HG02588 (cell line): Measurements from ENCODE around the gene ADCK2.
A peak's percentile ranks its signal among the peaks of the same experiment; 100 is the strongest.
"Not testable (repeated sequence)": the region's sequence is repeated elsewhere in the genome, so short reads cannot be mapped to it uniquely, and the experiment has no call there.

Experiments used
- ATAC-seq: cut with Tn5 transposase; IDR thresholded peaks from one replicate; pipeline ENCODE4 v1.9.1; 2021; ENCODE audit warnings: mild to moderate bottlenecking, moderate library complexity; ENCODE audit not compliant: unreplicated experiment

ADCK2 gene

GRCh38 chr7:140691376-140692045, 18.8 kb downstream of the ADCK2 start:
- ATAC-seq: no peak

- not testable (repeated sequence) for ATAC-seq
Observed at GRCh38 chr7:140693849-140694248, 21.1 kb downstream of the ADCK2 start.

DNA sequence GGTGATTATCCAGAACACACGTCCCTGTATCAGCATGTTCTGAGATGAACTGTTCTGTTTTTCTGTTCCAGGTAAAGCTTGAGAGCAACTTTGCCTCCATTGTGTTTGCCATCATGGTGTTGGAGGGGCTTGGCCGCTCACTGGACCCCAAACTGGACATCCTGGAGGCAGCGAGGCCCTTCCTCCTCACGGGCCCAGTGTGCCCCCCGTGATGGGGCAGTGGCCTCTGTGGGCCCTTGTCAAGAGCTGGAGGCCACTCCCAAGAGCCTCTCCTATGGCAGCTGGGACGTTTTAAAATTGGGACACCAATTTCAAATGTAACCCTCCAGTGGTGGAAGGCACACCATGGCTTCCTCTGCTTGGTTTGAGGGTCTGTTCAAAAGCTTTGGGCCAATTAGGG, 21.8 kb downstream of the ADCK2 start:
- ATAC-seq: no peak

DNA sequence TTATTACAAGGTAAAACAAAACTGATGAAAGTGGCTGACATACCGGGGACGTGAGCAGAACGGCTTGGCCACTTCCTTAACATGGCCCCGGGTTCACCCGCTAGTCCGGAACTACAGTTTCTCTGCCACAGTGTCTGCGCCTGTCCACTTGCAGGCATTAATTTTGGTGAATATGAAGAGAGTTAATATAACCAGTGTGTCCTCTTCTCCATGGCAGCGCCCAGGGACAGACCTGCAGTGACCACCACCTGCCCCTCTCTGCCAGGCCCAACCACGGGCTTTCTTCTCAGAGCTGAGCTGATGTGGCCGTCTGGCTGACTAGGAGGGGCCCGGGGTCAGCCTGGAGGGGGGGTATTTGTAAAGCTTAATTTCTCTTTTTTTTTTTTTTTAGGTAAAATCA, 22.6 kb downstream of the ADCK2 start:
- no peak for ATAC-seq

DNA sequence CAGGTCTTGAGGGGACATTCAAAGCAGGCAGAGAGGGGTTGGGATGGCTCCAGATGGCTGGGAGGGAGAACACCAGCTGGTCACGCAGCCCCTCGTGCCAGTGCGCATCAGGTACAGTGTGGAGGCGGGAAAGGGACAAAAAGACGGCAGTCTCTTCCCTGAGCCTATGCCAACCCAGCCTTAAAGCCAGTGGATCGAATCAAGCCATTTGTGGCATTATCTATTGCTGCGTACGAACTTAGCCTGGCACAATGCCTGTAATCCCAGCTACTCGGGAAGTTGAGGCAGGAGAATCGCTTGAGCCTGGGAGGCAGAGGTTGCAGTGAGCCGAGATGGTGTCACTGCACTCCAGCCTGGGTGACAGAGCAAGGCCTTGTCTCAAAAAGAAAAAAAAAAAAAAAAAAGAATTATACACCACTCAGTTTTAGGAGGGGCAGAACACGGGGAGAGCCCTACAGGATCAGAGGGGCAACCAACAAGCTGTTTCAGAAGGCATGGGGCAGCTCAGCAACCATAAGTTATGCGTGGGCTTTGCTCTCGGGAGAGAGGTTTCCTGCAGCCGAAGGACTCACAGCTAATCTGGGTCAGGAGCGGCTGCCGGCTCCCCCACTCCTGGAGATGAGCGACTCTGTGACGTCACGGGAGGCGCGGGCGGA, 23.4 kb downstream of the ADCK2 start:
- ATAC-seq: peak; percentile 90

GRCh38 chr7:140696680-140697446, 24.1 kb downstream of the ADCK2 start, which contains the start of gene NDUFB2:
NDUFB2 (plus strand) TSS chr7:140696708; CDS start chr7:140696745, 37 bp downstream.
- ATAC-seq: peak; percentile 80

GRCh38 chr7:140697447-140698143, 24.9 kb downstream of the ADCK2 start:
- ATAC-seq: no peak

DNA sequence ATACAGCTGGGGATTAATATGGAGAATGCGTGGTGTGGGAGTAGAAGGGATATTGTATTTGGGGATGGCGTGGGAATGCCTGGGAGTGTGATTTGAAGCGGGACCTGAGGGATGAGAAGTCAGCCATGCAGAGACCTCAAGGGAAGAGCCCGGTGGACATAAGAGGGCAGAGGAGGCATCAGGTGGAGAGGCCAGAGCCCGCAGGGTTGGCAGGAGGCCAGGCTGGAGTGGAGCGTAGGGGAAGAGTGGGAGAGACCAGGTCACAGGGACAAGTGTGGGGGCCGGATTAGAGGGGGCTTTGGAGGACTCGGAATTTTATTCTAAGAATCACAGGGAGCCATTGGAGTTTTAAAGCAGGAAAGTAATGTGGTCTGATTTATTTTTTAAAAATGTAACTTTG, 25.7 kb downstream of the ADCK2 start:
- no peak for ATAC-seq

- ATAC-seq: no peak
Observed at GRCh38 chr7:140702774-140703173, 30.0 kb downstream of the ADCK2 start.

DNA sequence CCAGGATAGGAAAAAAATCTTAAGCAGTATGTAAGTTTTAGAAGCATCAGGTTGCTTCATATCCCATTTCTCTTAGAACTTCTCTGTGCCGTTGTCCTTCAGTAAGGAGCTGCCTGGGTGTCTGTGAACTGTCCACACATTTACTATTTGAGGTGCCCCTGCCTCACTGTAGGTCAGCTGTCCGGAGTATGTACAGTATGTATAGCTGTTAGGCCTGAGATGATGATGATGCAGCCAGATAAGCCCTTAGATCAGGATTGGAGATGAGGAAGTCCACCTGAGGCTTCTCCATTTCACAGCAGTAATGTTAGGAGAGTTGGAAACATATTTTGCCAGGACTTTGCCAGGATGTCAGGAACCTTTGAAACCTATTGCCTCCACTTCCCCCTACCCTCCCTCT, 31.5 kb downstream of the ADCK2 start:
- no peak for ATAC-seq

DNA sequence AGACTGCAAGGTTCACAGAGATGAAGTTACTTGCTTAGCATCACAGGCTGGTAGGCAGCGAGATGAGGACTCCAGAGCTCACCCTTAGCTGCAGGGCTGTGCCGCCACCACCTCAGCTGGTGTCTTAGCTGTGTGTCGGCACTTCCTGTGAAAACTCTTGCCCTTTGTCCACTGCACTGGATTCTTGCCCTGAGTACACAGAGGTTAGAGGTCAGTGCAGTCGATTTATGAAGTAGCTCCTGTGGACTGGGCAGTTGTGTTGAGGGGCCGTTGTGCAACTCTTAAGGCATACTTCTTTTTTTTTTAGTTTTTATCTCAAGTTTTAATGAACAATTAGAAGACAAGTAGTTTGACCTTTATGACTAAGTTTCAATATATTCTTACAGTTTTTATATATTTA, 34.4 kb downstream of the ADCK2 start:
- no peak for ATAC-seq

DNA sequence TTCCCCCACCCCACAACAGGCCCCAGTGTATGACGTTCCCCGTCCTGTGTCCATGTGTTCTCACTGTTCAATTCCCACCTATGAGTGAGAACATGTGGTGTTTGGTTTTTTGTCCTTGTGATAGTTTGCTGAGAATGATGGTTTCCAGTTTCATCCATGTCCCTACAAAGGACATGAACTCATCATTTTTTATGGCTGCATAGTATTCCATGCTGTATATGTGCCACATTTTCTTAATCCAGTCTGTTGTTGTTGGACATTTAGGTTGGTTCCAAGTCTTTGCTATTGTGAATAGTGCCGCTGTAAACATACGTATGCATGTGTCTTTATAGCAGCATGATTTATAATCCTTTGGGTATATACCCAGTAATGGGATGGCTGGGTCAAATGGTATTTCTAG, 36.0 kb downstream of the ADCK2 start:
- not testable (repeated sequence) for ATAC-seq

DNA sequence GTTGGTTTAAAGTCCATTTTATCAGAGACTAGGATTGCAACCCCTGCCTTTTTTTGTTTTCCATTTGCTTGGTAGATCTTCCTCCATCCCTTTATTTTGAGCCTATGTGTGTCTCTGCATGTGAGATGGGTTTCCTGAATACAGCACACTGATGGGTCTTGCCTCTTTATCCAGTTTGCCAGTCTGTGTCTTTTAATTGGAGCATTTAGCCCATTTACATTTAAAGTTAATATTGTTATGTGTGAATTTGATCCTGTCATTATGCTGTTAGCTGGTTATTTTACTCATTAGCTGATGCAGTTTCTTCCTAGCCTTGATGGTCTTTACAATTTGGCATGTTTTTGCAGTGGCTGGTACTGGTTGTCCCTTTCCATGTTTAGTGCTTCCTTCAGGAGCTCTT, 39.6 kb downstream of the ADCK2 start:
- not testable (repeated sequence) for ATAC-seq

DNA sequence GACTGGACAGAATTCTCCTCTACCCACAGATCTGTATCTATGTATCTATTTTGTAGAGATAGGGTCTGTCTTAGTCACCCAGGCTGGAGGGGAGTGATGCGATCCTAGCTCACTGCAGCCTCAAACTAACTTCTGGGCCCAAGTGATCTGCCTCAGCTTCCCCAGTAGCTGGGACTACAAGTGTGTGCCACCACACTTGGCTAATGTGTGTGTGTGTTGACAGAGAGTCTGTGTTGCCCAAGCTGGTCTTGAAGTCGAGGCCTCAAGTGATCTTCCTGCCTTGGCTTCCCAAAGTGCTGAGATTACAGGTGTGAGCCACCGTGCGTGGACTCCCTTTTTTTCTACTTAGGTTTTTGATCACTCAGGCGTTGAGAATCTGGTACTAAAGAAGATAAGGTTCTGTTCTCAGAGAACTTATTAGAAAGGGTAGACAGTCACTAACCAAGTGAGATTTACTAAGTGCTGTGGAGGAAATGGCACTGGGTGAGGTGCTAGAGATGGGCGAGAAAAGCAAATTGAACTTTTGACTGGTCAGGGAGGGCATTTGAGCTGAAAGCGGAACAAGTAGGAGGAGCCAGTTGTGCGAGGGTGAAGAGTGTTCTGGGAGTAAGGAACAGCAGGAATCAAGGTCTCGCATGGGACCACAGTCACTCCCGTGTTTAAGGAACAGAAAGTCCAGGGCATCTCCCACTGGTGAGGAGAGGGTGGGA, 41.7 kb downstream of the ADCK2 start:
- no peak for ATAC-seq

DNA sequence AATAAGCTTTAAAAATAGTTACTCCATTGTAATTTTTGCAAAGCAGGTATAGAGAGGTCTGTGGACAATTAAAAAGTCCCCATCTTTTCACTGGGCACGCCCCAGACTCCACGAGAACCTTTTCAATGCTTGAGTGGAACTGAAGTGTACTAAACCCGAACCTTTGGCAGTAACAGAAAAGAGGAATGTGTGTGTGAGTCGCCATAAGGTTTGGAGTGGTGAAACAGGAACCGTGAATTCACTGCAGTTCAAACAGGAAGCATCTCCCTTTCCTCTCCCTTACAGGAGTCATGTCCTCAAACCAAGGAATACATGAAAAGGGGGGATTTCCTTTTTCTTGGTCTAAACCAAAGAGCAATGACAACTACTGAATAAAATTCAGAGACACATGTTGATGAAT, 47.0 kb downstream of the ADCK2 start:
- no peak for ATAC-seq

GRCh38 chr7:140722254-140722653, 49.5 kb downstream of the ADCK2 start:
- ATAC-seq: no peak

DNA sequence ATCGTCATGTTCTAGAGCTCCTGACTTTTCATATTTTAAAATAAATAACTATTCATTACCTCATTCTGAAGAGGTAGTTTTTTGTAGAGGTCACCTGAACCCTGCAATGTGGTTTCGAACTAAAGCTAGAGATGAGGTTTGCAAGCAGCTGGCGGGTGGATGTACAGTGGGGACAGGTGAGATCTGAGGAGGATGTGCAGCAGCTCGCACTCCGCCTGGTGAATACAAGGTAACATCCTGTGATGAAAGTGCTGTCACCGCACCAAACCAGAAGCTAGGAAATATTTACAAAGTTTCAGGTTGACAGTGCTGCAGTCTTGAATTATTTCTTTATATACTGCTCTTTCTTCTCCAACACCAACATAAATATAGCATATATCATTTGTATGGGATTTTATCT, 50.3 kb downstream of the ADCK2 start:
- no peak for ATAC-seq

DNA sequence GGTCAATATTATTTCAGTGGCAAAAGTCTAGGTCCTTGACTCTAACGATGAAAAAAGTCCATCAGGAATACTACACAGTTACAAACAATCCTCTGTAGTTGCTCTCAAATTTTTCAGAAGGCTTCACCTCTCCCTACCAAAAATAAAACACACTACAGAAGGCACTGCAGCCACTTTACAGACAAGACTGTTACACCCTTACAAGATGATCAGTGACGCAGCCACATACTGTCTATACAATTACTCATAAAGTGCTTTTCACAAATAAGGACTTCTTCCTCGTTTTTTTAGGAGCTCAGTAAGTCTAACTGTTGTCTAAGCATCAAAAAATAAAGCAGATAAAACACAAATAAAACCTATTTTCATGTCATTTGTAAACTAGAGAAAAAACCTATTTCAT, 50.8 kb downstream of the ADCK2 start:
- ATAC-seq: no peak

DNA sequence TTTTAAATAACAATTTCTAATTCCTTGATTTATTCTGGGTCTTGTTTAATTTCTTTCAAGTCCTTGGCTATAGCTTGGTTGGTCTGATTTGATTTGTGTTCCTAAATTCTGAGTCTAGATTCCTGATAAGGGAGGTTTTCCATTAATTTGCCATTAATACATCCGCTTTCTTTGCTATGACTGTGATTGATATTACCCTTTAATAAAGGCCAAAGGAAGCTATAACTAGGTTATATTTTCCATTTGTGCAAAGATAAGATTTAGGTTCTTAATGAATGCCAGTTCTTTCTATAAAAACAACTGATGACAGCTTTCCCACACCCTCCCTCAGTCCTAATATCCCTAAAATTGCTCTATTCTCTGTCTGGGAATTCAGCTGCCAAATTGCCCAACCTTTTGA, 52.0 kb downstream of the ADCK2 start:
- no peak for ATAC-seq

DNA sequence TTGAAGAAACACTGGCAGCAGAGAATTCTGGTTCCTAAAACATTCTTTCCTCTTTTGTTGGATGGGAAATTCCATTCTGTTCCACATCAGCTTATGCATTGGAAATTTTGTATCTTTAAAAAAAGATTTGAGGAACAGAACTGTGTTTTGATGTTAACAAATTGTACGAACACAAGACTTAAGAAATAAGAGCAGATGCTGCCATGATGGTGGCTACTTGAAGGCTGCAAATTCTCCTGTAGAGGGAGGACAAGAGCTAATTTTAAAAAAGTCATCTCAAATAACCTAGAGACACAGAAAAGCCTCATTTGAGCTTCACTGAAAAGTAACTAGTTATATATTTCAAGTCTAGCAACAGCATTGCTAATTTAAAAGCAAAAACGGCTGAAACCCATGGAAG, 53.5 kb downstream of the ADCK2 start:
- no peak for ATAC-seq

DNA sequence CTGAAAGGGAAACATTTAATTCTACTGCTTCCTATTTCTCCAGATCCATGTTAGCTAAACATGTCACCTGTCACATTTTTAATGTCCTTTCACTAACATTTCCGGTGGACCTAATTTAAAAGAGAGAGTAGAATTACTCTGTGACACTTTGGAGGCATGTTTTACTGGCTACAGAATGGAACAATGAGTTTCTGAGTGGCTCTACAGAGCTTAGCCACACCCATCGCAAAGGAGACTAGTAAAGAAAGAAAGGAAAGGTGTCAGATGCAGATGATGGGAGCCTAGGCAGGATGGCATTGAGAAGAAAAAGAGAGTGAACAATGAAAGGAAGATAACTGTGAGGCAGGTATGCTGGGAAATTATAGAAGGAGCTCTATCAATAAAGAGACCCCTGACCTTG, 59.7 kb downstream of the ADCK2 start:
- ATAC-seq: no peak
